Pancreas (tissue), 10 donors: Measurements from ENCODE around the gene OGG1. TPM values are rescaled to one million over a fixed set of nuclear protein-coding genes. Genes with fewer than 3 reads are reported as not detected.

ENCODE experiments used
- ATAC-seq, 4 donors: fragments of 200-7000 bp; cut with Tn5 transposase; one replicate each; pipeline versions ENCODE4 v1.8.0 to v1.9.1; 2020; ENCODE audit warnings: mild to moderate bottlenecking in 4 of 4, moderate library complexity in 4 of 4
- DNase-seq, 6 donors: peaks; one replicate each; pipeline ENCODE4 v3.0.0-alpha.2; 2020
- FAIRE-seq: peaks from 2 replicates; lab custom pipeline; 2012; peaks lifted over from hg19 to GRCh38; lab: Jason Lieb, UNC
- H3K27ac ChIP-seq, 4 donors: fragments of 200-600 bp; sonication (generic); 1 replicate in 3 of 4; 2 replicates in 1 of 4; pipeline versions ENCODE4 v1.5.0 to v1.8.0; 2020
- H3K27me3 ChIP-seq, 4 donors: fragments of 200-600 bp; one replicate each; pipeline ENCODE4 v1.8.0; 2021
- H3K36me3 ChIP-seq, 3 donors: fragments of 200-600 bp; sonication (generic) in 1 of 3; one replicate each; pipeline versions ENCODE4 v1.5.0 to v1.8.0; 2020 to 2021
- H3K4me1 ChIP-seq, 3 donors: fragments of 200-600 bp; one replicate each; pipeline ENCODE4 v1.8.0; 2021
- H3K4me3 ChIP-seq, 4 donors: fragments of 200-600 bp; sonication (generic) in 2 of 4; one replicate each; pipeline versions ENCODE4 v1.5.0 to v1.8.0; 2020 to 2021
- H3K9me3 ChIP-seq, 4 donors: fragments of 200-600 bp; one replicate each; pipeline ENCODE4 v1.8.0; 2021
- WGBS, 2 donors: extraction: QIAGEN DNeasy Blood & Tissue Kit; methylation state at CpG; one replicate each; pipeline ENCODE4 v1.1.7; 2013; 5-methylcytosine and 5-hydroxymethylcytosine counted together
- intact Hi-C, 3 donors: fragments of 100-400 bp; cut with DNase I; formaldehyde crosslinking; loops; one replicate each; pipeline versions ENCODE4 v1.11.1 to v1.14.2; 2022
- polyA plus RNA-seq, 2 donors: library from polyadenylated mRNA; stranded (reverse); fragments of 200-250 nt; gene quantifications; one replicate each; pipeline ENCODE4 v1.2.3, GENCODE V29; 2013
- total RNA-seq, 6 donors: library from RNA; stranded (reverse); fragmentation: NEBNext Ultra II Directional in 4 of 6; extraction: Animal tissue kit (Norgen Biotek cat#: 25700) in 4 of 6; gene quantifications; one replicate each; pipeline versions ENCODE4 v1.2.1 to v1.2.4, GENCODE V29; 2021 to 2023
- TF ChIP-seq, protein P1 (sequence below), 4 donors: fragments of 200-600 bp; sonication (generic) in 3 of 4; IDR thresholded peaks; one replicate each; pipeline versions ENCODE4 v1.5.0 to v1.8.0; 2021; ENCODE audit warnings: antibody characterized with exemption in 4 of 4
- donor health status: healthy with polysubstance abuse.
- donor health status: DM: no; HTN: no; CAD: no; lungs with moderate emphysema.
- donor health status: DM: no; HTN: no; CAD: no.
- donor health status: control.
- donor health status: control.
- donor health status: Bipolar disorder and iron deficiency.
- donor health status: DM: yes; HTN: yes; CAD: no.
- donor health status: DM: no; HTN: no; CAD: no.
- donor health status: DM: no; HTN: no; CAD: no.
- donor health status: DM: yes; HTN: yes; CAD: no.

Gene OGG1
- total and polyA plus RNA-seq, 8 donors, result 5.9 to 13.9 (median 9.1) TPM

GRCh38 chr3:9786825-9787669 is 37.3 kb downstream of the OGG1 start:
- intact Hi-C loops, result no loop called here
- TF ChIP-seq, protein P1, sequence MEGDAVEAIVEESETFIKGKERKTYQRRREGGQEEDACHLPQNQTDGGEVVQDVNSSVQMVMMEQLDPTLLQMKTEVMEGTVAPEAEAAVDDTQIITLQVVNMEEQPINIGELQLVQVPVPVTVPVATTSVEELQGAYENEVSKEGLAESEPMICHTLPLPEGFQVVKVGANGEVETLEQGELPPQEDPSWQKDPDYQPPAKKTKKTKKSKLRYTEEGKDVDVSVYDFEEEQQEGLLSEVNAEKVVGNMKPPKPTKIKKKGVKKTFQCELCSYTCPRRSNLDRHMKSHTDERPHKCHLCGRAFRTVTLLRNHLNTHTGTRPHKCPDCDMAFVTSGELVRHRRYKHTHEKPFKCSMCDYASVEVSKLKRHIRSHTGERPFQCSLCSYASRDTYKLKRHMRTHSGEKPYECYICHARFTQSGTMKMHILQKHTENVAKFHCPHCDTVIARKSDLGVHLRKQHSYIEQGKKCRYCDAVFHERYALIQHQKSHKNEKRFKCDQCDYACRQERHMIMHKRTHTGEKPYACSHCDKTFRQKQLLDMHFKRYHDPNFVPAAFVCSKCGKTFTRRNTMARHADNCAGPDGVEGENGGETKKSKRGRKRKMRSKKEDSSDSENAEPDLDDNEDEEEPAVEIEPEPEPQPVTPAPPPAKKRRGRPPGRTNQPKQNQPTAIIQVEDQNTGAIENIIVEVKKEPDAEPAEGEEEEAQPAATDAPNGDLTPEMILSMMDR (IDR thresholded peaks at IDR 0.05), result no peak
- FAIRE-seq (no peak), DNase-seq (no peak), ATAC-seq (no peak)
- Histone ChIP-seq H3K27me3 (no peaks in the 10 kb centered on the region), H3K27ac (no peak overlapping the region), H3K9me3 (no peaks in the 10 kb centered on the region), H3K4me1 (peaks cover 0 to 4% (median 3%) of the 10 kb centered on the region in 3 donors), H3K36me3 (peaks cover 0 to 34% (median 0%) of the 10 kb centered on the region in 3 donors), H3K4me3 (no peak overlapping the region)
- 80 to 85% methylated on average over 13 of the region's 13 CpGs for WGBS, 2 donors

- Histone ChIP-seq H3K4me1 (peaks cover 0 to 4% (median 3%) of the 10 kb centered on the region in 3 donors), H3K27me3 (no peaks in the 10 kb centered on the region), H3K9me3 (no peaks in the 10 kb centered on the region), H3K4me3 (no peak overlapping the region), H3K36me3 (peaks cover 0 to 28% (median 0%) of the 10 kb centered on the region in 3 donors), H3K27ac (no peak overlapping the region)
- FAIRE-seq (no peak), DNase-seq (no peak), ATAC-seq (no peak)
- 90 to 95% methylated on average over 6 of the region's 6 CpGs for WGBS, 2 donors
- TF ChIP-seq, protein P1 (IDR thresholded peaks at IDR 0.05), result no peak
- intact Hi-C loops, result no loop called here
Observed at GRCh38 chr3:9787714-9788113, 38.0 kb downstream of the OGG1 start.

- Histone ChIP-seq H3K27ac (no peak overlapping the region), H3K4me3 (no peak overlapping the region), H3K27me3 (no peaks in the 10 kb centered on the region), H3K4me1 (peaks cover 0 to 13% (median 3%) of the 10 kb centered on the region in 3 donors), H3K36me3 (peaks cover 0 to 13% (median 0%) of the 10 kb centered on the region in 3 donors), H3K9me3 (no peaks in the 10 kb centered on the region)
- FAIRE-seq (no peak), ATAC-seq (no peak), DNase-seq (no peak)
- intact Hi-C loops, result no loop called here
- TF ChIP-seq, protein P1 (IDR thresholded peaks at IDR 0.05), result no peak
- 84 to 87% methylated on average over 11 of the region's 11 CpGs for WGBS, 2 donors
Observed at GRCh38 chr3:9791127-9791526, 41.4 kb downstream of the OGG1 start.

GRCh38 chr3:9791790-9792404 is 42.1 kb downstream of the OGG1 start:
- H3K36me3 ChIP-seq, result peaks cover 0 to 5% (median 0%) of the 10 kb centered on the region in 3 donors
- ATAC-seq (no peak), DNase-seq (no peak), FAIRE-seq (no peak)
- peak overlapping the region; percentile 78 to 94 (median 86) for H3K4me3 ChIP-seq
- H3K4me1 ChIP-seq, result peaks cover 0 to 13% (median 3%) of the 10 kb centered on the region in 3 donors
- TF ChIP-seq, protein P1 (IDR thresholded peaks at IDR 0.05), result no peak
- peak overlapping the region; percentile 84 to 90 (median 88) for H3K27ac ChIP-seq
- H3K27me3 ChIP-seq, result no peaks in the 10 kb centered on the region
- 15% methylated on average over 14 of the region's 14 CpGs for WGBS, 2 donors
- no peaks in the 10 kb centered on the region for H3K9me3 ChIP-seq
- intact Hi-C loops, result no loop called here
